LHCN-M2 (cell line): ENCODE data around the gene TAS1R1. TPM values are rescaled to one million over a fixed set of nuclear protein-coding genes. Genes with fewer than 3 reads are reported as not detected.
A peak's percentile ranks its signal among the peaks of the same experiment; 100 is the strongest.
"Not testable (repeated sequence)": the region's sequence is repeated elsewhere in the genome, so short reads cannot be mapped to it uniquely, and the experiment has no call there.

Experiments
- DNase-seq: peaks from one replicate; pipeline ENCODE4 v3.0.0-alpha.2; 2012; ENCODE audit warnings: low read depth
- total RNA-seq: library from RNA; depleted of rRNA; stranded (reverse); fragments of >200 nt; gene quantifications from 2 replicates; pipeline ENCODE4 v1.2.3, GENCODE V29; 2014

TAS1R1 gene
- total RNA-seq, 1 experiment from 2014 or later = 2.5 TPM

GRCh38 chr1:6519935-6520671 lies 35.0 kb upstream of the TAS1R1 start:
- peak; percentile 34 for DNase-seq

GRCh38 chr1:6521536-6521935 lies 33.6 kb upstream of the TAS1R1 start:
- no peak for DNase-seq

GRCh38 chr1:6523566-6523965 lies 31.5 kb upstream of the TAS1R1 start:
- peak; percentile 33 for DNase-seq

- DNase-seq = no peak
Measured at GRCh38 chr1:6526316-6526715, 28.8 kb upstream of the TAS1R1 start.

GRCh38 chr1:6528492-6528891 lies 26.6 kb upstream of the TAS1R1 start:
- no peak for DNase-seq

- no peak for DNase-seq
Measured at GRCh38 chr1:6530504-6531160, 24.5 kb upstream of the TAS1R1 start.

- no peak for DNase-seq
Measured at GRCh38 chr1:6531996-6532395, 23.1 kb upstream of the TAS1R1 start.

- DNase-seq = no peak
Measured at GRCh38 chr1:6534248-6534822, 20.8 kb upstream of the TAS1R1 start.

GRCh38 chr1:6535214-6535613 lies 19.9 kb upstream of the TAS1R1 start:
- no peak for DNase-seq

- no peak for DNase-seq
Measured at GRCh38 chr1:6536291-6536690, 18.8 kb upstream of the TAS1R1 start.

- peak; percentile 42 for DNase-seq
Measured at GRCh38 chr1:6538956-6539355, 16.2 kb upstream of the TAS1R1 start.

- DNase-seq = no peak
Measured at GRCh38 chr1:6544831-6545230, 10.3 kb upstream of the TAS1R1 start.

- no peak for DNase-seq
Measured at GRCh38 chr1:6545276-6546112, 9.6 kb upstream of the TAS1R1 start.

GRCh38 chr1:6546326-6546725 lies 8.8 kb upstream of the TAS1R1 start:
- no peak for DNase-seq

GRCh38 chr1:6547301-6547700 lies 7.8 kb upstream of the TAS1R1 start:
- no peak for DNase-seq

- DNase-seq = peak; percentile 86
Measured at GRCh38 chr1:6554031-6554906, 838 bp upstream of the TAS1R1 start, which contains the start of gene NOL9. Gene NOL9, minus strand, starts transcription at chr1:6554513. Its CDS starts 11 bp downstream, at chr1:6554502.

- DNase-seq = no peak
Measured at GRCh38 chr1:6557597-6557996, 2.5 kb downstream of the TAS1R1 start.

GRCh38 chr1:6559161-6559560 lies 4.1 kb downstream of the TAS1R1 start:
- DNase-seq = not testable (repeated sequence)

GRCh38 chr1:6560267-6560666 lies 5.2 kb downstream of the TAS1R1 start:
- DNase-seq = no peak

GRCh38 chr1:6569033-6569432 lies 13.9 kb downstream of the TAS1R1 start:
- DNase-seq = no peak

- no peak for DNase-seq
Measured at GRCh38 chr1:6570100-6570499, 15.0 kb downstream of the TAS1R1 start.
